AG04450 (cell line): ENCODE results near the gene C8G. TPM values are rescaled to one million over a fixed set of nuclear protein-coding genes. Genes with fewer than 3 reads are reported as not detected.

Experiments
- CTCF ChIA-PET: fragments of 300-600, 350-600 bp; formaldehyde crosslinking; extraction: SDS; loops from one replicate; lab custom pipeline; 2022; ENCODE audit warnings: antibody characterized with exemption, inconsistent platforms; lab: Charles Lee
- POLR2A ChIA-PET: fragments of 350-600 bp; formaldehyde crosslinking; extraction: SDS; loops from one replicate; lab custom pipeline; 2021; ENCODE audit warnings: antibody characterized with exemption, inconsistent platforms; lab: Yijun Ruan, JAX
- DNase-seq: peaks from one replicate; pipeline ENCODE4 v3.0.0-alpha.2; 2011; ENCODE audit warnings: low read depth, low spot score
- H3K27ac ChIP-seq: one replicate; pipeline ENCODE4 v1.5.1; 2012; ENCODE audit warnings: low read depth, low read length, control low read depth
- H3K27me3 ChIP-seq: one replicate; pipeline ENCODE4 v1.6.0; 2012; ENCODE audit warnings: low read length; ENCODE audit not compliant: control insufficient read depth, insufficient read depth
- H3K4me3 ChIP-seq: 2 replicates; pipeline ENCODE4 v1.5.1; 2011; ENCODE audit warnings: mild to moderate bottlenecking, low read depth, low read length, control low read depth
- H3K9me3 ChIP-seq: 2 replicates; pipeline ENCODE4 v1.5.1; 2012; ENCODE audit warnings: low read length; ENCODE audit not compliant: control insufficient read depth, insufficient read depth
- CTCF ChIP-seq: IDR thresholded peaks from 2 replicates; pipeline ENCODE4 v1.5.1; 2011; ENCODE audit warnings: low read depth, low read length, control low read depth, inconsistent platforms
- polyA plus RNA-seq: library from polyadenylated mRNA; depleted of rRNA; stranded (reverse); fragments of >200 nt; gene quantifications from 2 replicates; pipeline ENCODE4 v1.2.3, GENCODE V29; 2011

C8G gene
- polyA plus RNA-seq, 1 experiment, result 0.41 TPM

GRCh38 chr9:136977649-136978072, 32.6 kb downstream of the C8G start:
- no peak for DNase-seq

GRCh38 chr9:136978073-136978864, 33.2 kb downstream of the C8G start:
- Histone ChIP-seq H3K4me3 (peak overlapping the region; percentile 62), H3K27ac (no peak overlapping the region), H3K9me3 (no peaks in the 10 kb centered on the region; the same call in 1 of the 2 replicates), H3K27me3 (peaks cover 14% of the 10 kb centered on the region)
- DNase-seq, result no peak
- no peak for TF ChIP-seq CTCF
- ChIA-PET CTCF (interaction anchor here (0.6 to 0.9 kb wide), 3 partner anchors 30 to 217 kb away, joined by 3 to 4 read pairs (median 3); partner anchors contain the start of gene AJM1), POLR2A (interaction anchor here (0.6 to 1.0 kb wide), 3 partner anchors 15 to 250 kb away, joined by 3 read pairs; no protein-coding TSS in a partner anchor)

More at GRCh38 chr9:136977649-136978072, 32.6 kb downstream of the C8G start:
- POLR2A ChIA-PET, result interaction anchor here (0.9 to 1.0 kb wide), 2 partner anchors 18 to 250 kb away, joined by 3 read pairs; no protein-coding TSS in a partner anchor
- no peak overlapping the region for H3K27ac ChIP-seq
- peak overlapping the region; percentile 62 for H3K4me3 ChIP-seq
- H3K27me3 ChIP-seq, result peaks cover 10% of the 10 kb centered on the region
- no peak for TF ChIP-seq CTCF
- no peaks in the 10 kb centered on the region; the same call in 1 of the 2 replicates for H3K9me3 ChIP-seq
- CTCF ChIA-PET, result interaction anchor here (0.6 to 0.9 kb wide), 2 partner anchors 30 to 216 kb away, joined by 3 to 4 read pairs; no protein-coding TSS in a partner anchor

GRCh38 chr9:136978865-136979544, 34.0 kb downstream of the C8G start:
- no peak for DNase-seq
- POLR2A ChIA-PET, result interaction anchor here (0.6 to 1.0 kb wide), 2 partner anchors 37 to 251 kb away, joined by 3 read pairs; no protein-coding TSS in a partner anchor
- CTCF ChIA-PET, result interaction anchor here (0.7 kb wide), 1 partner anchor 137 kb away, joined by 3 read pairs; the partner anchor contains the start of gene AJM1
- no peak for TF ChIP-seq CTCF
- no peak overlapping the region for H3K4me3 ChIP-seq
- H3K27ac ChIP-seq, result no peak overlapping the region
- peaks cover 21% of the 10 kb centered on the region for H3K27me3 ChIP-seq
- no peaks in the 10 kb centered on the region; the same call in 1 of the 2 replicates for H3K9me3 ChIP-seq

GRCh38 chr9:136979769-136980587, 34.9 kb downstream of the C8G start:
- ChIA-PET POLR2A (no interaction called here), CTCF (no interaction called here)
- no peak overlapping the region for H3K4me3 ChIP-seq
- H3K9me3 ChIP-seq, result no peaks in the 10 kb centered on the region; the same call in 1 of the 2 replicates
- peaks cover 28% of the 10 kb centered on the region for H3K27me3 ChIP-seq
- no peak for TF ChIP-seq CTCF
- DNase-seq, result no peak
- H3K27ac ChIP-seq, result no peak overlapping the region
